ENCODE results near the gene CPNE5.

The CPNE5 gene

DNA sequence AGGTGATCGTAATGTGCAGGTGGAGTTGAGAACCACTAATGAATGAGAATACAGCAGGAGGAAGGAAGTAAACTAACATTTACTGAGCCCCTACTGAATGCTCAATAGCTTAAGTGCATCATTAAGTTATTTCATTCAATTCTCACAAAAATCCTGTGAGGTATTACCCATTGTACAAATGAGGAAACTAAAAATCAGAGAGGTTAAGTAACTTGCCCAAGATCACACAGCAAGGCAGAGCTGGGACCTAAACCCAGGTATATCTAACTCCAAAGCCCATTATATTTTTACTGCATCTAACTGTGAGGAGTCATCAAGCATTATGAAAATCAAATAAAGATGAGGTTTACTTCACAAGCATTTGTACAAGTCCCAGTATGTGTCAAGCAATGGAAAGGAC, 35.3 kb downstream of the CPNE5 start:
- in situ Hi-C loops (cut with HindIII; ENCODE audit: low pct_ligation_motif_present, low pct_unique_long_range_greater_than_20kb, low sequenced_read_pairs): no loop called here
- no peak for DNase-seq

DNA sequence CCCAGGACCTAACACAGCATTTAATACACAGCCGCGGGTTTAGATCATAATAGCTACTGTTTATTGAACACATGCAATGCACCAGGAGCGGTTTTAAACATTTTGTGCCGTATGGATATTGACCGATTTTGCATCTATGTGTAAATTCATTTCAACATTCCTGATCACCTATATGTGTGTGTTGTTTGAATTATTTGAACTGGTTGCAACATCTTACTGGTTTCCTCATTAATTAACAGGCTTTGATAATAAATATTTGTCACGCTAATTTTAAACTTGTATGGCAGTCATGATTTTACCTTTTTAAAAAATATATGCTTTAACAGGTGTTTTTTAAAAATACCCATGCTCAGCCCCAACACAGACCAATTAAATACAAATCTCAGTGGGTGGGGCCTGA, 35.8 kb downstream of the CPNE5 start:
- no peak for DNase-seq
- in situ Hi-C loops (cut with HindIII; ENCODE audit: low pct_ligation_motif_present, low pct_unique_long_range_greater_than_20kb, low sequenced_read_pairs): no loop called here

DNA sequence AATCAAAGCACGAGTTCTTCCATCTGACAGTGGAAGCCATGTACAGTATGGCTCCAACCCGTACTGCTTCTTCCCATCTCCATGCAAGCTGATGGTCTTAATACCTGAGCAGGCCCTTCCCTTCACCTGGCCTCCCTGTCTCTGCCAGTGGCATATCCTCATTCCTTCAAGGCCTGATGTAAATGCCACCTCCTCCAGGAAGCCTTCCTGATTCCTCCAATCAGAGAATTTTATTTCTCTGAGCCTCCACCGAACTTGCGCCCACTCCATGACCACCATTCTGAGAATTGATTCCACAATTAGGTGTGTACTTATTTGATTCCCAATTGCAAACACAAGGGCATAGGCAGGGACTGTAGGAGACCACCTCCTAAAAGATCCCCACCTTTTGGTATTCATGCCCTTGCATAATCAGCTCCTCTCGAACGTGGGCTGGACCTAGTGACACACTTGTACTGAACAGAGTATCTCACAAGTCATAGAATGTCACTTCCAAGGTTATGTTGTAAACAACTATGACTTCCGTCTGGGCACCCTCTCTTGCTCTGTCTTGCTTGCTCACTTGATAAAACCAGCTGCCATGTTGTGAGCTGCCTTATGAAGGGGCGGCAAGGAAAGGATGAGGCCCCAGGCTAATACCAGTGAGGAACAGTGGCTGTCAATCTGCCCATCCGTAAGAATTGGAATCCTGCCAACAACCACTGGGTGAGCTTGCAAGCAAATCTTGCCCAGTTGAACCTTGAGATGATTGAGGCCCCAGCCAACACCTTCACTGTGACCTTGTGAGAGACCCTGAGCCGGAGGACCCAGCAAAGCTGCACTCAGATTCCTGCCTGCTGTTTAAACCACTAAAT, 38.8 kb downstream of the CPNE5 start:
- DNase-seq: no peak
- in situ Hi-C loops (cut with HindIII; ENCODE audit: low pct_ligation_motif_present, low pct_unique_long_range_greater_than_20kb, low sequenced_read_pairs): no loop called here

DNA sequence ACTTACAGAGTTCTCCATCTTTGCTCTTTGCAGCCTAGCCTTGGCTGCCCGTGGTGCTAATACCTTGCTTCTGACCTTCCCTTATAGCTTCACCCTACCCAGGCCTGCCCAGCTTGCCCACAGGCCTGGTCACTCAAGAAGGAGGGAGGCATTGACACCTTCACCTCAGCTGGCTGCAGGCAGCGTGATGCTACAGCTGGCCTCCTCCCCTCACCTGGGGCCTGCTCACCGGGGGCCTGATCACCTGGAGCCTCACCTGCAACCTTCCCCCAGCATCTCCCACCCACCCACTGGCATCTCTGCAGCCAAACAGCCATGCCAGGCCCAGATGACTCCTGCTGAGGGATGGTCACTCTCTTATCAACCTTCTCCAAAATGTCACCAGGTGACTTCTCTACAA, 40.4 kb downstream of the CPNE5 start:
- in situ Hi-C loops (cut with HindIII; ENCODE audit: low pct_ligation_motif_present, low pct_unique_long_range_greater_than_20kb, low sequenced_read_pairs): no loop called here
- no peak for DNase-seq

DNA sequence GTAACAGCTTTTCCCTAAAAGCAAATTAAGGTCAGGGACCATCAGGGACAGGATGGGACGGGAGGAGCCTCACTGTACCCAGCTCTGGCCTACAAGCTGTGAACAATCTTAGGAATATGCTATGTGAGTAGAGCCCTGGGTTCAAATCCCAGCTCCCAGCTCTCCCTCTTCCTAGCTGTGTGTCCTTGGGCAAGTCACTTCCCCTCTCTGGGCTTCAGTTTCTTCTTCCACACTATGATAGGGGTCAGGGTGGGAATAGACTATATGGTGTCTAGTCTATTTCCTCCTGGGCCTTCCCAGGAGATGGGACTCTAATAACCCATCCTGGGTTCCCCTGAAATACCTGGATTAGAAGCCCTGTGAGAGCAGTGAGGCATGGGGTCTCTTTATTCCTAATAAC, 41.6 kb downstream of the CPNE5 start:
- in situ Hi-C loops (cut with HindIII; ENCODE audit: low pct_ligation_motif_present, low pct_unique_long_range_greater_than_20kb, low sequenced_read_pairs): no loop called here
- DNase-seq: no peak

DNA sequence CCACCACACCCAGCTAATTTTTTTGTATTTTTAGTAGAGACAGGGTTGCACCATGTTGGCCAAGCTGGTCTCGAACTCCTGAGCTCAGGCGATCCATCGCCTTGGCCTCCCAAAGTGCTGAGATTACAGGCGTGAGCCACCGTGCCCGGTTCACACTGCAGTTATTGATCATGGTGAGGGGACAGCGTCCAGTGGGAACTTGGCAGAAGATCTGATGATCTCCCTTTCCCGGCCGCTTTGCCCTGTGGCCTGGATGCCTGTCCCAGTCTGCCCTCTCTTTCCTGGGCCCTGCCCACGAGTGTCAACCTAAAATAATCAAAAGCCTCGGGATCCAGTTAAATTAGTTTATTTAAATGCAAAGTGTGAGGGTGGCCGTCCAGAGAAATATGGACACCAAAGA, 42.2 kb downstream of the CPNE5 start:
- in situ Hi-C loops (cut with HindIII; ENCODE audit: low pct_ligation_motif_present, low pct_unique_long_range_greater_than_20kb, low sequenced_read_pairs): no loop called here
- no peak for DNase-seq

DNA sequence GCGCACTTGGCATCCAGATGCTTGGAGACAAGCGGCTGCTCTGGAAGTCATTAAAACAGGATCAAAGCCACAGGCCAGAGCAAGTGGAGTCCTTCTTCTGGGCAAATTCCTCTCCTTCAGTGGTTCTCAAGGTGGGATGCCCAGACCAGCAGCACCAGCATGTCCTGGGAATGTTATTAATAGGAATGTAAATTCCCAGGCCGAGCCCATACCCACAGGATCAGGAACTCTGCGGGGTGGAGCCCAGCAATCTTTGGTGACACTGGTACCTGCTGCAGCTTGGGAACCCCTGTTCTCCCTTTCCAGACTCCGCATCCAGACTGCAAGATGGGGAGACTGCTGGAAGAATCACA, 44.6 kb downstream of the CPNE5 start:
- no peak for DNase-seq
- in situ Hi-C loops (cut with HindIII; ENCODE audit: low pct_ligation_motif_present, low pct_unique_long_range_greater_than_20kb, low sequenced_read_pairs): no loop called here

DNA sequence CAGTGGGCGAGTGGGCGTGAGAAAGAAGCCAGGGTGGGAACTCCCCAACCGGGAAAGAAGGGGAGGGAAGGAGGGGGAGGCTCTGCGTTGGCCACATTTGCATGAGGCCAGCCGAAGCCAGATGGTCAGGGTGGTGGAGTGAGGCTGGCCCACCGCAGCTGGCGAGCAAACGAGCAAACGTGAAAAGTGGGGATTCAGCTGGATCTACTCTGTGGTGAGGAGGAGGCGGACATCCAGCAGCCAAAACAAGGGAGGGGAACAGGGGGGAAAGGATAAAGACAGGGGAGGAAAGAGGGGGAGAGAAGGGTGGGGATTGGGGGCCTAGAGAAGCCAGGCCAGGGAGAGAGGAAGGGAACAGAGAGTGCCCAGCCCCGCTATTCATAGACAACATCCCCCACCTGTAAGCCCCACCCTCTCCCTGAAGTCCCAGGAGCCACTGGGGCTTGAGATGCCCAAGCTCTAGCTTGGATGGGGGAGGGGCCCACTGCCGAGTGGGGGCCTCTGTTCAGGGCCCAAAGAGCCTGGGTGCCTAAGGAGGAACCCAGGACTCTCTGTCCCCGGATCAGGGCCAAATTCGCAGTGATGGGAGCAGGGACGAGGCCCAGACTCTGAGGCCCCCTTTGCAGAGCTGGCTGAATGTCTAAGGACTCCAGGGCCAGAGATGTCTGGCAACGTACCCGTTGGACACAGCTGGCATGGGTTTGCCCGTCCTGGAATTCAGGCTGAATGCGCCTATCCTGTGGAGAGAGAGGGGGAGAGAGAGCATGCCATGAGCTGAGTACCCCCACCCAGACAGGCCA, 45.1 kb downstream of the CPNE5 start:
- in situ Hi-C loops (cut with HindIII; ENCODE audit: low pct_ligation_motif_present, low pct_unique_long_range_greater_than_20kb, low sequenced_read_pairs): no loop called here
- no peak for DNase-seq

DNA sequence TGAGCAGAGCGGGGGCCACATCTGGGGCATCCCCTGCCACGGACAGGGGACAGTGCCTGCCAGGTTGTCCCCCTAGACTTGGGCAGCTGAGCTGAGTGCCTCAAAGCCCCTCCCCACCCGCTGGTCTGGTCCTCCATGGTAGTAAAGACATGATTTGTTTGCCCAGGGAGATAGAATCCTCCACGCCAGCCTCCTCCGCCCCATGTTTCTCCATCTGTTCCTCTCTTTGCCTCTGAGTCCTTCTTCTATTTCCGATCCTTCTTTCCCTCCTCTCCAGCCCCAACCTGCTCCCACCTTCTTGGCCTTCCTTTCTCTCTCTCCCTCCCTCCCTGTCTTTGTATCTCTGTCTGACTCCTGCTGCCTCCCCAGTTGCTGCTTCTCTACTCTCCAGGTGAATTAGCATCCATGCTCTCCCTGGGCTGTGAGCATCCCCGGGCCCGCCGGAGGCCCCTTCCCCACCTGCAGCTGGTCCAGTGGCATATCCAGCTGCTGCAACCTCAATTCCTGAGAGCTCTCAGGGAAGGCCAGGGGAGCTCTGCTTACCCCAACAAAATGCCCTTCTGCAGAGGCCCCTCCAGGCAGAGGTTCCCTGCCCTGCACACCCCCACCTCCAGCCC, 45.8 kb downstream of the CPNE5 start:
- in situ Hi-C loops (cut with HindIII; ENCODE audit: low pct_ligation_motif_present, low pct_unique_long_range_greater_than_20kb, low sequenced_read_pairs): no loop called here
- DNase-seq: no peak

DNA sequence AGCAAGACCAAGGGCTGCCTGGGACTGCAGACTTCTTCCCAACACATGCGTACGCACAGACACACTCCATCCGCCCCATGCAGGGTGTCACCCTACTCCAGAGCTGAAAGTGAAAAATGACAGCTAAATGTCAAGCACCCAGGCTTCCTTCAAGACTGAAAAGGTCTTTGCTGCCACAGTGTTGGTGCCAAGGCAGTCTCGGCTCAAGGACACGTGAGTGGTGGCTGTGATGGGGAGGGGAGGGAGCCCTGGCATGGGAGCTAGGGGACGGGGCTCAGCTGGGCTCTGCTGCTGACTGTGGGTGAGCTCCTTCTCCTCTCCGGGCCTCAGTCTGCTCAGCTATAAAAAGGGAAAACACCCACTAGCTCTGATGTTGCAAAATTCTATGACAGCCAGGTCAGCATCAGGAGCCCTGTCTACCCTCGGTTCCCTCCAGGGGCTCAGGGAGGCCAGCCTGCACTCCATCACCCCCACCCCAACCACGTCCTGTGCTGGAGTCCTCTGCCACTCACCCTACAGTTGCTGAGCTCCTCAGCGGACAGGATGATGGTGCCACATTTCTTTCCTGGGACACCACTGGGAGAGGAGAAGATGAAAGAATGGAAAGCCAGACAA, 47.6 kb downstream of the CPNE5 start:
- in situ Hi-C loops (cut with HindIII; ENCODE audit: low pct_ligation_motif_present, low pct_unique_long_range_greater_than_20kb, low sequenced_read_pairs): no loop called here
- DNase-seq: no peak

DNA sequence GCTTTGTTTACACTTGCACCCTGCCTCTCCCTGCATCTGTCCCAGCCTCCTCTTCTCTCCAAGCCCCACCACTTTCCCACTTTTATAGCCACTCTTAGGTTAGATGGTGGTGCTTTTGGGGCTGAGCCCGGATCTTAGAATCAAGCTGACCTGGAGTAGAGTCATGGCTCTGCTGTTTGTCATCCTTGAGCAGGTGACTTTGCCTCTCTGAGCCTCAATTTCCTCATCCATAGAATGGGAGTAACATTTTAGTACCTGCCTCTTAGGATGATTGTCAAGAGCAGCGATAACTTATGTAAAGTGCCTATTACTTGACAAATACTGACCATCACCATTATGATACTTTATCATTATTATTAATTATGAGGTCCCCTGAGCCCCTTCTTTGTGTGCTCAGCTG, 48.2 kb downstream of the CPNE5 start:
- DNase-seq: no peak
- in situ Hi-C loops (cut with HindIII; ENCODE audit: low pct_ligation_motif_present, low pct_unique_long_range_greater_than_20kb, low sequenced_read_pairs): no loop called here

DNA sequence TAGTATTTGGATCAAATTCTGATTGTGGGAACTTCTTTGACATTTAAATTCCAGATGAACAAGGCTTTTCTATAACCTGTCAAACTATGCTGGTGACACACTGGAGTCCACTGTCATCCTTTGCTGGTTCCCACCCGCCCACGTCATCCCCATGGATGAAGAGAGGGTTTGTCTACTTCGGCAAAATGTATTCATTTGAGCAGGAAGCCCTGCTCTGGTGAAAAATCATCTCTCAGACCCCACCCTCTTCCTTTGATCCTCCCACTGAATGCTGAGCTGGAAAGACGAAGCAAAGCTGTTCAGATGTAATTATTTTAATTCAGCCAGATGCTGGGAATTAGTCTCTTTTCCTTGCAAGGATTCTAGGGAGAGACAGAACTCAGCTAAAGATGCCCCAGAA, 50.5 kb downstream of the CPNE5 start:
- in situ Hi-C loops (cut with HindIII; ENCODE audit: low pct_ligation_motif_present, low pct_unique_long_range_greater_than_20kb, low sequenced_read_pairs): no loop called here
- no peak for DNase-seq

DNA sequence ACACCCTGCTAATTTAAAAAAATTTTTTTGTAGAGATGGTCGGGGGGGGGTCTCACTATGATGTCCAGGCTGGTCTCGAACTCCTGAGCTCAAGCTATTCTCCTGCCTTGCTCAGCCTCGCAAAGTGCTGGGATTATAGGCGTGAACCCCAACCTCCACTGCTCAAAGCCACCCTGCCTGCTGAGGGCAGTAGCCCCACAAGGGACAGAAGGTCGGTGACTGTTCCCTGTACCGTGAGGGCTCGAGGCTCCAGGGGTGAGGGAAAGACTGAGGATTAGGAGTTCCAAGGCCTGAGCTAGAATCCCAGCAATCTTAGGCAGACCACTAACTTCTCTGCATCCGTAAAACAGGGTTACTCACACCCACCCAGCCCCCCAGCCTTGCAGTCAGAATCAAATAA, 51.1 kb downstream of the CPNE5 start:
- in situ Hi-C loops (cut with HindIII; ENCODE audit: low pct_ligation_motif_present, low pct_unique_long_range_greater_than_20kb, low sequenced_read_pairs): no loop called here
- no peak for DNase-seq

DNA sequence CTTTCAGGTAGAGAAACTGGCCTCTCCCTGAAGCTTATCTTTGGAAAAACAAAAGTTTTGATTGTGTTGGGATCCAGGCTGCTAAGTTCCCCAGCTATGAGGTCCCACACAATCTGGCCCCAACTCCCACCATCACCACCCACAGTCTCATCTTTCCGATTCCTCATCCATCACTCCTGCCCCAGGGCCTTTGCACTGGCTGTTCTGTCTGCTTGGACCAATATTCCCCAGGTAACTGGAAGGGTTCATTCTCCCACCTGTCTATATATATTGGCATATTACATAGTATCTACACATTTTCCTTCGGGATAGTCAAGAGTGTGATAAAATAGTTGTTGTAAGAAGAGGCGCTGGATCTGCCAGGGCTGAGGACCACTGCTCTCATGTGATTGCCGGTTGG, 52.0 kb downstream of the CPNE5 start:
- in situ Hi-C loops (cut with HindIII; ENCODE audit: low pct_ligation_motif_present, low pct_unique_long_range_greater_than_20kb, low sequenced_read_pairs): no loop called here
- DNase-seq: no peak

DNA sequence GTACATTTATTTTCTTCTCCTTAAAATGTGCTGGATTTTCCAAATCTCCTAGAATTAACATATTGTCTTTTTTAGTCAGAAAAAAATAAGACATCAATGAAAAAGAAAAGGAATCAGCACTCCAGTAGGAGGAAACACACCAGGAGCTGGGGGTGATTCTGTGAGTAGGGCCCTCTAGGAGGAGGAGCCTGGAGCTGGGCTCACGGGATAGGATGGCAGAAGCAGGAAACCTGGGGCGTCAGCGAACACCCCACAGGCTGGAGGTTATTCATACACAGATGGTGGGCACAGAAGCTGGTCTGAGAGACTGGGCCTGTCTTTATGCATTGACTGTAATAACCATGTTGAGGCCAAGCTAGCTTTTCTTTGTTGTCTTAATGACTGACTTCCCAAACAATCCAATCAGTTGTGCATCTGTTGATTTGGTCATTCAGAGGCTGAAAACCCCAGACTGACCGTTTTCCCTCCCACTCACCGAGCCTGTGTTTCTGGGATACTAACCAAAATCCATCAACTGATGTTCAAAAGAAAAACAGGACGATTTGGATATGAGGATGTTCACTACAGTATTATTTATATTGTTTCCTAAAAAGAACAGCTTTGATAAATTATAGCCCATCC, 53.1 kb downstream of the CPNE5 start:
- no peak for DNase-seq
- in situ Hi-C loops (cut with HindIII; ENCODE audit: low pct_ligation_motif_present, low pct_unique_long_range_greater_than_20kb, low sequenced_read_pairs): no loop called here

DNA sequence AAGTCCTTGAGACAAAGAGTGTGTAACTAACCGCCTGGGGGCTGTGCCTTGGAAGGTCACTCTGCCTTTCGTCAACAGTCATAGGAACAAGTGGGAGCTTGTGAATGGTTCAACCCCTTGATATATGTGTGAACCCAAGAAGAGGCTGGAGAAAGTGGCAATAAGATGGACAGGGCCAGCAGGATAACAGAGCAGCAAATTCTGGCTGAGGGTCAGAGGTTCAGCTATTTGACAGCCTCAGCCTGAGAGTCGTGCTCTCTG, 54.9 kb downstream of the CPNE5 start:
- in situ Hi-C loops (cut with HindIII; ENCODE audit: low pct_ligation_motif_present, low pct_unique_long_range_greater_than_20kb, low sequenced_read_pairs): no loop called here

DNA sequence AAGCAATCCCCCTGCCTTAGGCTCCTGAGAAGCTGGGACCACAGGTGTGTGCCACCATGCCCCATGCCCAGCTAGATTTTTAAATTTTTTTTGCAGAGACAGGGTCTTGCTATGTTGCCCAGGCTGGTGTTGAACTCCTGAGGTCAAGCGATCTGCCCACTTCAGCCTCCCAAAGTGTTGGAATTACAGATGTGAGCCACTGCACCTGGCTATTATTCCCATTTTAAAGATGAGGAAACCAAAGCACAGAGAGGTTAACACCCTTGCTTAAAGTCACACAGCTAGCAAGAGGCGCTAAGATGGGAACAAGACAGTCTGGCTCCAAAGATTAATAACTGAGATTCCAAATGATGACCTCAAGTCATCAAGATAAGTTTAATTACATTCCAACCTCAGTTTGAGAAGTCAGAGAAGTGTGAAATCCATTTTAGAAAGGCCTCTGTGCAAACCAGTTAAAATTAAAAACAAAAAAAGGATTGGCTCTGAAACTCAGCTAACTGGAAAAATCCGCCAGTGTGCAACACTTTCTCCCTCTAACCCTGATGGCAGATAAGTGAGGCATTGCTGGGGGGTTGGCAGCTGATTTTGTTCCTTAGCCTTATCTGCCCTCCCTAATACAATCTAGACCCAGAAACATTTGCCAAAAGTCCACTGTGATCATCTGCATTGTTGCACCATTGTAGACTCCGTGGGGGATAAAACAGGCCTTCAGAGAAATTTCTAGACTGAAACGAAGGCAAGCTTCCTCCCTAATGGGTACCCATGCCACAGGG, 55.5 kb downstream of the CPNE5 start:
- in situ Hi-C loops (cut with HindIII; ENCODE audit: low pct_ligation_motif_present, low pct_unique_long_range_greater_than_20kb, low sequenced_read_pairs): no loop called here
- DNase-seq: no peak

More for the DNA sequence above, 54.9 kb downstream of the CPNE5 start:
- no peak for DNase-seq

DNA sequence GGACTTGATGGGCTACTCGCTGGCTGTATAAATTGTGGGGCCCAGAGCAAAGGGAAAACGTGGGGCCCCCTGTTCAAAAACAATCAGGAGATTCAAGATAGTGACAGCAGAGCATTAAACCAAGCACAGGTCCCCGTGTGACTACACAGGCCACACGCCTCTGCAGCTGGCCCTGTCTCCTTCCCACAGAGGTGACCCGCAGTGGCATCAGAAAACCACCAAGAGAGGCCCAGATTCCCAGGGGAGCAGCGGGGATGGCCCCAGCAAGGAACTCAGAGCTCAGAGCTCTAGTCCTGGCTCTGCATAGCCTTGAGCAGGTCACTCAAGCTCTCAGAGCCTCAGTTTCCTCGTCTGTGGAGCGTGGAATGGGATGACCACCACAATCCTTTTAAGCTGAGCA, 57.6 kb downstream of the CPNE5 start:
- in situ Hi-C loops (cut with HindIII; ENCODE audit: low pct_ligation_motif_present, low pct_unique_long_range_greater_than_20kb, low sequenced_read_pairs): no loop called here
- no peak for DNase-seq
